Measurements from ENCODE around the gene KRTAP5-2. TPM values are rescaled to one million over a fixed set of nuclear protein-coding genes. Genes with fewer than 3 reads are reported as not detected.

The KRTAP5-2 gene
- total RNA-seq, 1 experiment from 2014 or later = not detected

DNA sequence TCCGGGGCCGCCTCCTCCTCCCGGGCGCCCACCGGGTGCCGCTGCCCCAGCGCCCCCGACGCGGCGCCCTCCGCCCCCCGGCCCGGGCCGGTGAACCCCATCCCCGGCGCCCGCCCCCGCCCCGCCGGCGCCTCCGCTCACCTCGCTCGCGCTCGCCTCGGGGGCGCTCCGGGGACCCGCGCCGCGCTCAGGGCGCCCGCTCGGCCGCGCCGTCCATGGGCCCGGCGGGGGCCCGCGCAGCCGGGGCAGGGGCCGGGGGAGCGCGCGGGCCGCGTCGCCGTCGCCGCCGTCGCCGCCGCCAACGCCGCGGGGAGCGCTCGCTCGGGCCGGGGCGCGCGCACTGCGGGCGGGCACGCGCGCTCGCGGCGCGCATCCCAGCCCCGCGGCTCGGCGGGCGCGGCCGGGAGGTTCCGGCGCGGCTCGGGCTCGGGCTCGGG lies 26.3 kb downstream of the KRTAP5-2 start:
- H2BK15ac ChIP-seq (ENCODE audit: low read depth, low read length) = no peak overlapping the region
- TF ChIP-seq, protein P1, sequence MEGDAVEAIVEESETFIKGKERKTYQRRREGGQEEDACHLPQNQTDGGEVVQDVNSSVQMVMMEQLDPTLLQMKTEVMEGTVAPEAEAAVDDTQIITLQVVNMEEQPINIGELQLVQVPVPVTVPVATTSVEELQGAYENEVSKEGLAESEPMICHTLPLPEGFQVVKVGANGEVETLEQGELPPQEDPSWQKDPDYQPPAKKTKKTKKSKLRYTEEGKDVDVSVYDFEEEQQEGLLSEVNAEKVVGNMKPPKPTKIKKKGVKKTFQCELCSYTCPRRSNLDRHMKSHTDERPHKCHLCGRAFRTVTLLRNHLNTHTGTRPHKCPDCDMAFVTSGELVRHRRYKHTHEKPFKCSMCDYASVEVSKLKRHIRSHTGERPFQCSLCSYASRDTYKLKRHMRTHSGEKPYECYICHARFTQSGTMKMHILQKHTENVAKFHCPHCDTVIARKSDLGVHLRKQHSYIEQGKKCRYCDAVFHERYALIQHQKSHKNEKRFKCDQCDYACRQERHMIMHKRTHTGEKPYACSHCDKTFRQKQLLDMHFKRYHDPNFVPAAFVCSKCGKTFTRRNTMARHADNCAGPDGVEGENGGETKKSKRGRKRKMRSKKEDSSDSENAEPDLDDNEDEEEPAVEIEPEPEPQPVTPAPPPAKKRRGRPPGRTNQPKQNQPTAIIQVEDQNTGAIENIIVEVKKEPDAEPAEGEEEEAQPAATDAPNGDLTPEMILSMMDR (conservative IDR thresholded peaks at IDR 0.05) = no peak
- no peak overlapping the region for H2BK12ac ChIP-seq (ENCODE audit: insufficient read length, low read depth, low read length)
- no peak overlapping the region for H4K5ac ChIP-seq (ENCODE audit: insufficient read length, low read depth, low read length)
- Mint-ChIP-seq H3K36me3 (ENCODE audit: insufficient read depth in 1 of 3, low read depth in 3 of 3) (no peaks in the 10 kb centered on the region), H3K27ac (no peak overlapping the region), H3K4me3 (no peak overlapping the region), H3K4me1 (peaks cover 25 to 43% of the 10 kb centered on the region in 2 experiments), H3K9me3 (no peaks in the 10 kb centered on the region; a peak in 1 of 5 replicates), H3K27me3 (ENCODE audit: low read depth) (peaks cover 68% of the 10 kb centered on the region)
- no peaks in the 10 kb centered on the region for H3K9me3 ChIP-seq (ENCODE audit: control insufficient read depth, low read depth, low read length)
- WGBS (ENCODE audit: extremely low coverage, insufficient read length, low lambda C conversion rate) = no CpG with 5 or more reads among the region's 91 CpGs
- H3K4me2 ChIP-seq (ENCODE audit: insufficient read depth, insufficient read length, low read length) = no peak overlapping the region
- H3K79me2 ChIP-seq (ENCODE audit: insufficient read depth, low read length) = no peaks in the 10 kb centered on the region
- H3K27ac ChIP-seq (ENCODE audit: insufficient read length, low read depth, low read length) = no peak overlapping the region
- H2AK5ac ChIP-seq (ENCODE audit: insufficient read length, low read length) = no peak overlapping the region
- no peak overlapping the region for H2AFZ ChIP-seq (ENCODE audit: low read length)
- H3T11ph ChIP-seq (ENCODE audit: low read length) = no peak overlapping the region
- no peak overlapping the region for H3K14ac ChIP-seq (ENCODE audit: insufficient read depth, low read length)
- no peaks in the 10 kb centered on the region for H3K79me1 ChIP-seq (ENCODE audit: insufficient read depth, low read depth, low read length, poor library complexity, severe bottlenecking)
- H3K56ac ChIP-seq (ENCODE audit: insufficient read length, low read depth, low read length) = no peak overlapping the region
- H3K4me1 ChIP-seq (ENCODE audit: insufficient read depth, low read length) = no peaks in the 10 kb centered on the region
- DNase-seq = no peak
- no peak overlapping the region for H3K18ac ChIP-seq (ENCODE audit: insufficient read length, low read depth, low read length)
- H3K23me2 ChIP-seq (ENCODE audit: insufficient read length, low read depth, low read length, poor library complexity, severe bottlenecking) = peaks cover 22% of the 10 kb centered on the region
- H4K20me1 ChIP-seq (ENCODE audit: control insufficient read depth, insufficient read depth, insufficient read length) = no peaks in the 10 kb centered on the region
- H4K91ac ChIP-seq (ENCODE audit: insufficient read length, low read depth, low read length) = no peak overlapping the region
- no peak overlapping the region for H4K8ac ChIP-seq (replicated peaks; ENCODE audit: insufficient read length, low read depth, low read length)
- no peak overlapping the region for H3K9ac ChIP-seq (ENCODE audit: extremely low read depth, insufficient read length, low read length)
- no peak overlapping the region for H2BK5ac ChIP-seq (ENCODE audit: insufficient read length, low read length)
- no peak overlapping the region for H3K23ac ChIP-seq (ENCODE audit: insufficient read length, low read depth, low read length)
- no peak overlapping the region for H2BK20ac ChIP-seq (ENCODE audit: low read depth, low read length, poor library complexity, severe bottlenecking)
- H3K4ac ChIP-seq (ENCODE audit: low read depth, low read length) = no peak overlapping the region
- H2BK120ac ChIP-seq (ENCODE audit: low read depth, low read length, poor library complexity, severe bottlenecking) = no peak overlapping the region
- H3K27me3 ChIP-seq (ENCODE audit: insufficient read depth, low read length) = peaks cover 19% of the 10 kb centered on the region

Data from H9 (cell line).